T-helper 1 cell (primary cell): ENCODE measurements around the gene RIT2.
"Not testable (repeated sequence)": the region's sequence is repeated elsewhere in the genome, so short reads cannot be mapped to it uniquely, and the experiment has no call there.

Source experiments
- DNase-seq, 5 donors: peaks; one replicate each; pipeline ENCODE4 v3.0.0-alpha.2; 2012 to 2020

RIT2 gene

GRCh38 chr18:42824178-42824577 lies 291.3 kb downstream of the RIT2 start:
- DNase-seq, result no peak

DNA sequence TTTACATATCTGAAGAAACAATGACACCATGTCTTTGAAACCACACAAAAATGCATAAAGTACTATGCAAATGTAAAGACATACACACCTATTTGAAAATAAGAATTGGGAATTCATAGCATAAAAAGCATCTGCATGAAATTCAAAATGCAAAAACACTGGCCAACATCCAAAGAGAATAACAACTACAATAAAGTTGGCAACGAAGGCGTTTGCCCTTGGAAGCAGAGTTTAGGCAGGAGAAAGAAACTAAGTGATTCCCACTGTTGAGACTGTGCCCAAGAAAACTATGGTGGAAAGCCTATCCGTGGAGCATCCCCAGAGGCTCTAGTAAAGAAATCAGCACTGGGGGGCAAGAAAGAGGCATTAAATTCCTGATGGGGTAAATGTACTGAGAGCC lies 292.8 kb downstream of the RIT2 start:
- DNase-seq, result no peak

GRCh38 chr18:42821492-42821891 lies 294.0 kb downstream of the RIT2 start:
- no peak for DNase-seq

GRCh38 chr18:42814618-42815017 lies 300.9 kb downstream of the RIT2 start:
- DNase-seq, result no peak

DNA sequence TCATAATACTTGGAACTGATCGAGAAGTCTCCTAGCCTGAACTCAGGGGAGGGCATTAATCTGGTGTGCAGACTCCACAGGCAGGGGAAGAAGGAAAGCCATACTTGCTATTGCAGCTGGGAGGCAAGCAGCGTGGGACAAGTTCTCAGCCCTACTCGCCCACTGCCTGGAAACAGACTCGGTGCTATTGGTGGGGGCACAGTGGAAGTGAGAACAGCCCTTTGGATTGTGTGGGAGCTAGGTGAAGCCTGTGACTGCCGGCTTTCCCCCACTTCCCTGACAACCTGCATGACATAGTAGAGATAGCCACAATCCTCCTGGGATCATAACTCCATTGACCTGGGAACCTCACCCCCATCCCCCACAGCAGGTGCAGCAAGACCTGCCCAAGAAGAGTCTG lies 301.3 kb downstream of the RIT2 start:
- no peak for DNase-seq

GRCh38 chr18:42813570-42813969 lies 301.9 kb downstream of the RIT2 start:
- no peak for DNase-seq

GRCh38 chr18:42807887-42808286 lies 307.6 kb downstream of the RIT2 start:
- DNase-seq, result no peak

GRCh38 chr18:42801706-42802105 lies 313.8 kb downstream of the RIT2 start:
- no peak for DNase-seq

DNA sequence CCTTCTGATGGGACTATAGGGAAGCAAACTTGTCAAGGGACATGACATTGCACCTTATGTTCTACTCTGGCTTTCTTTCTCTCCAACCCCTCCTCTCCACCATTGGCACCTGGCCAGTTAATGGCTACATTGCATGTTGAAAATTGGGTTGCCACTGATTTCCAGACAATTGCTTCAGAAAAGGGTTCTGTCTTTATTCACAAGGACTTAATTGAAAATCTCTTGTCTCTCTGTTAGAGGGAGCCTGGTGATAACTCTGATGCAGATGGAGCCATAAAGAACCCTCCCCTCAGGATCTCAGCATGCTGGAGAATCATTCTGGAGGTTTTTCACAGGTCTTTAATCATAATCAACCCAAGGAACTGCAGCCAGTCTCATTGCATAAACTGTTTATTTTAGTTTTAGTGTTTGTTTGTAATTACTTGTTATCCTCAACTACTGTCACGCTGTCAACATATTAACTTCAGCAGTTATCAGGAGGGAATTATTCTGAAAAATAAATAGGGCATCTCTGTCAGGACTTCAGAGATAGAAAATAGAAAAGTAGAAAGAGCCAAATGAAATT lies 316.8 kb downstream of the RIT2 start:
- no peak for DNase-seq

DNA sequence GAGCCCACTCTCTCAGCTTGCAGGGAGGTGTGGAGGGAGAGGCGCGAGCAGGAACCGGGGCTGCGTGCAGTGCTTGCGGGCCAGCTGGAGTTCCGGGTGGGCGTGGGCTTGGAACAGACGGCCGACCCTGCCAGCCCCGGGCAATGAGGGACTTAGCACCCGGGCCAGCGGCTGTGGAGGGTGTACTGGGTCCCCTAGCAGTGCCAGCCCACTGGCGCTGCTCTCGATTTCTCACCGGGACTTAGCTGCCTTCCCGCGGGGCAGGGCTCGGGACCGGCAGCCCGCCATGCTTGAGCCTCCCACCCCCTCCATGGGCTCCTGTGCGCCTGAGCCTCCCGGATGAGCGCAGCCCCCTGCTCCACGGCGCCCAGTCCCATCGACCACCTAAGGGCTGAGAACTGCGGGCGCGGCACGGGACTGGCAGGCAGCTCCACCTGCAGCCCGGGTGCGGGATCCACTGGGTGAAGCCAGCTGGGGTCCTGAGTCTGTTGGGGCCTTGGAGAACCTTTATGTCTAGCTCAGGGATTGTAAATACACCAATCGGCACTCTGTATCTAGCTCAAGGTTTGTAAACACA lies 320.2 kb downstream of the RIT2 start:
- not testable (repeated sequence) for DNase-seq

DNA sequence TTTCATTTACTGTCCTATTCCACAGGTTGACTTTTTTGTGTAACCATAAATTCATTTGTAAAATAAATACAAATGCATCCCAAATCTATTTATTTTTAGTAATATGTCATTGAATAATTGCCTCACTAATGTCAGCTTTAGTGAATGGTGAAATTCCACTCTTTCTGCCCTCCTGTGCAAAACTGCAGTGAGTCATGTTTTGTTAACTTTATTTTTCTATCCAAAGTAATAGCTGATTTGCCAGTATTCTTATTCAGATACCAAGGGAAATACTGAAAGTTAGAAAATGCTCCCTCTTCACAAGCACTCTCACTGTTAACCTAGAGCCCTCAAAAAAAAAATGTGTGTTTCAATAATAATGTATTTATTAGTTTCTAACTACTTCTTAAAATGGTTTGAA lies 322.8 kb downstream of the RIT2 start:
- DNase-seq, result no peak

DNA sequence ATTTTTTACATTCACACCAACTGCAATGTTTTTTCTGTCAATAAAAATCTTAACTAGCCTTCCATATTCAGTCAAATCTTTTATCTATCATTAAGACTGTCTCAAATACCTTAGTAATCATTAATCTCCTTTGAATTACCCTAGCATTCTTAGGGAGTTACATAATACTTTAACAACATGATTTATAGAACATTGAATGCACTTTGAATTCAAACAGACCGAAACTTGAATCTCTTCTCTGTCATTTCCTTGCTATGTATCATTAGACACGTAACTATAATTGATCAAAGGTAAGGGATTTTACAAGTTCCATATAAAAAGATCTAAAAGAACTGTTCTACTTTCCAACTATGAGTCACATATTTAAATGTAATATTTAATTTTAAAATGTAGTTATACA lies 330.9 kb downstream of the RIT2 start:
- DNase-seq, result no peak

DNA sequence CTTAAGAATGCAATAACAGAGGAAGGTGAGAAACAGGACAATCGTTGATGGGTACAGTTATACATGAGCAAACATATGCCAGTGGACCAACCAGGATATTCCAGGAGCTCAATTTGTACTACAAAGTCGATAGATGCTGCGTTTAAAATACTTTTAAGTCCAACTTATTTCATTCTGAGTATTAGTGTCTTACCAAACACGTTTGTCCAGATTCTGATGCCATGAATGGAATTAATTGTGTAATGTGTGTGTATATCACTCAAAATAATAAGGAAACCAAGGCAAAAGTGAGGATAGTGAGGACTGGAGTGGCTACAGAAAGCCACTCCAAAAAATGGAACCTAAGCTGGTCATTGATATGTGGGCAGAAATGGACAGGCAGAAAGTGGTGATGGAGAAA lies 332.6 kb downstream of the RIT2 start:
- no peak for DNase-seq

GRCh38 chr18:42781298-42781815 lies 334.1 kb downstream of the RIT2 start:
- DNase-seq, result no peak

GRCh38 chr18:42780171-42780570 lies 335.3 kb downstream of the RIT2 start:
- DNase-seq, result no peak

- no peak for DNase-seq
Observed at GRCh38 chr18:42778445-42779042, 336.9 kb downstream of the RIT2 start.

GRCh38 chr18:42778024-42778423 lies 337.5 kb downstream of the RIT2 start:
- no peak for DNase-seq

GRCh38 chr18:42773870-42774269 lies 341.6 kb downstream of the RIT2 start:
- no peak for DNase-seq

DNA sequence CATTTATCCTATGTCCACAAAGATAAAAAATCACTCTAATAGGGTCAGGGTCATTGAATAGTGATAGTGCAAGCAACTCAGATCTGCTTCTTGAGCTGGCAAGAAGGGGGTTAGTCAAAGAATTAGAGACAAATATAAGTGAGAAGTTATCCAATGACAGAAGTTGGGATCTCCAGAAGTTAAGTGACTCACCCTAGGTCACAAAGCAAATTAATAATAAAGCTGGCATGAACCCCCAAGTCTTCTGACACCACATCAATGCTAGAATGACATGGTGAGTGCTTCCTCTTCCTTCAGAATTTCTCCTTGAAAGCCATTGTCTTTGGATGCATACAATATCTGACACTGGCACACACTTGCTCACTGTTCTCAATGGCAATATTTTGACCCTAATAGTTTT lies 343.5 kb downstream of the RIT2 start:
- DNase-seq, result no peak

GRCh38 chr18:42765302-42765701 lies 350.2 kb downstream of the RIT2 start:
- DNase-seq, result no peak

DNA sequence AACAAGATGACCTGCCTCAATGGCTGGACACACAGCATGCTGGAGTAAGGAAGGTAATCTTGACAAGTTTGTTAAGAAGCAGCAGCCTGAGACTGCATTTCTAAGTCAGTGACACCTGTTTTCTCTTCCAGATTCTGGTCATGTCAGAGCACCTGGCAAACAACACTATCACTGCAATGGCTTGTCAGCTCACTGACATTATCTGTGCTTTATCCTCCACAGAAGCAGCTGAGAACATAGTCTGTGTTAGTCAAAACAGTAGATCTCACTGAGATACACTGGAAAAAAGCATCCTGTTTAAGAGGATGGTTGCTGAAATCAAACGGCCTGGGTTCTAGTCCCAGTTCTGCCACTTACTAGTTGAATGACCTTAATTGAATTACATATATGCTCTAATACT lies 355.2 kb downstream of the RIT2 start:
- DNase-seq, result no peak

DNA sequence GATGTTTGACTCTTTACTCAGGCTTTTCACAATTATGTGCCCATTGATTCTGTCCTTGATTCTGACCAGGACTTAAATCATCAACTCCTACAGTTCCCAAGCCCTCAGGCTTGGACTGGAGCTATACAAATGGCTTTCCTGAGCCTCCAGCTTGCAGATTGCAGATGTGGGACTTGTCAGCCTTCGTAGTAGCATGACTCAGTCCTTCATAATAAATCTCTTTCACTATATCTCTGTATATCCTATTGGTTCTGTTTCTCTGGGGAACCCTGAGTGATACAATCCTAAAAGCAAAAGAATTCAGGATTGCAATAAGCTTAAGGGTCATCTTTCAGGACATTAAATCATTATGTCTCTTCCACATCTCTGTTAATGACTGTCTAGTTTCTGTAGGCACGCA lies 356.6 kb downstream of the RIT2 start:
- DNase-seq, result no peak

DNA sequence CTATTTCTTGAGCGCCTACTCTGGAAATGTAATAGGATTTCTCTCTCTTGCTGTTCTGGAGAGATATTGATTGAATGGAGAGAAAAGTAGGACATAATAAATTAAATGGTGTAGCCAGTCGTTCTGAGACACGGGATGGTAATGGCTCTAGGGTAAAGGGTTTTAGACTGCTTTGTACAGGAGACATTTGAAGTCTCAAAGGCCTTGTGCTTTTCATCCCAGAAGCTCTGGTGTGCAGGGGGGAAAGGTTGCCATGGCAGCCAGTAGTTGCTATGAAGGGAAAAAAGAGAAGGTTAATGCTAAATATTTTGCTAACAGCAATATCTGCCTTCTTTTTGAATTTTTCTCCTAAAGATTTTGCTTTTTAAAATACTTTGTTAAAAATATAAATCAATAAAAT lies 359.3 kb downstream of the RIT2 start:
- no peak for DNase-seq

GRCh38 chr18:42752916-42753315 lies 362.6 kb downstream of the RIT2 start:
- no peak for DNase-seq

DNA sequence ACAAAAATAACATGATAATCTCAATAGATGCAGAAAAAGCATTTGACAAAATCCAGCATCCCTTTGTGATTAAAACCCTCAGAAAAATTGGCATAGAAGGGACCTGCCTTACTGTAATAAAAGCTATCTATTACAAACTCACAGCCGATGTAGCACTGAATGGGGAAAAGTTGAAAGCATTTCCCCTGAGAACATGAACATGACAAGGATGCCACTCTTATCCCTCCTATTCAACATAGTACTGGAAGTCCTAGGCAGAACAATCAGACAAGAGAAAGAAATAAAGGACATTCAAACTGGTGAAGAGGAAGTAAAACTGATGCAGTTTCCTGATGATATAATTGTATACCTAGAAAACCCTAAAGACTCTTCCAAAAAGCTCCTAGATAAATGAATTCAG lies 368.7 kb downstream of the RIT2 start:
- no peak for DNase-seq
